GM19023 (cell line): ENCODE results near the gene PCYT1A.
"Not testable (repeated sequence)": the region's sequence is repeated elsewhere in the genome, so short reads cannot be mapped to it uniquely, and the experiment has no call there.

Source experiments
- ATAC-seq: cut with Tn5 transposase; IDR thresholded peaks from one replicate; pipeline ENCODE4 v1.9.1; 2021; ENCODE audit warnings: mild to moderate bottlenecking, moderate library complexity; ENCODE audit not compliant: unreplicated experiment

Gene PCYT1A

GRCh38 chr3:196288141-196288460 is 575 bp upstream of the PCYT1A start:
- ATAC-seq: no peak

GRCh38 chr3:196287090-196287439 is 461 bp downstream of the PCYT1A start:
- peak; percentile 31 for ATAC-seq

GRCh38 chr3:196284396-196284795 is 3.1 kb downstream of the PCYT1A start:
- no peak for ATAC-seq

DNA sequence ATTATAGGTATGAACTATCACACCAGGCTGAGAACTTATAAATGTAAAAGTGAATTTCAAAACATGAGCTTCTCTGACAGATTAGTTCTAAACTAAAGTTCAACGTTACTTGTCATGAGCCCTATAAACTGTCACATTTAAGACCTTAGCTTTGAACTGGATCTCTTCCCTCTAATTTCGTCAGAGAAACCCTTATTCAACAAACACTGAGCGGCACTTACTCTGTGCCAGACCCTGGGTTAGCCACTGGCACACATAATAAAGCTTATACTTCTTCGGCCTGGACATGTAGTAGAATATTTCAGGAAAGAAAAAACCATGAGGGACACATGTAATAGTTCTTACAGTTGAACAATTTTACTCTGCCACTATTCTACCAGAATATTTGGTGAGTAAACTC is 5.6 kb downstream of the PCYT1A start:
- no peak for ATAC-seq

DNA sequence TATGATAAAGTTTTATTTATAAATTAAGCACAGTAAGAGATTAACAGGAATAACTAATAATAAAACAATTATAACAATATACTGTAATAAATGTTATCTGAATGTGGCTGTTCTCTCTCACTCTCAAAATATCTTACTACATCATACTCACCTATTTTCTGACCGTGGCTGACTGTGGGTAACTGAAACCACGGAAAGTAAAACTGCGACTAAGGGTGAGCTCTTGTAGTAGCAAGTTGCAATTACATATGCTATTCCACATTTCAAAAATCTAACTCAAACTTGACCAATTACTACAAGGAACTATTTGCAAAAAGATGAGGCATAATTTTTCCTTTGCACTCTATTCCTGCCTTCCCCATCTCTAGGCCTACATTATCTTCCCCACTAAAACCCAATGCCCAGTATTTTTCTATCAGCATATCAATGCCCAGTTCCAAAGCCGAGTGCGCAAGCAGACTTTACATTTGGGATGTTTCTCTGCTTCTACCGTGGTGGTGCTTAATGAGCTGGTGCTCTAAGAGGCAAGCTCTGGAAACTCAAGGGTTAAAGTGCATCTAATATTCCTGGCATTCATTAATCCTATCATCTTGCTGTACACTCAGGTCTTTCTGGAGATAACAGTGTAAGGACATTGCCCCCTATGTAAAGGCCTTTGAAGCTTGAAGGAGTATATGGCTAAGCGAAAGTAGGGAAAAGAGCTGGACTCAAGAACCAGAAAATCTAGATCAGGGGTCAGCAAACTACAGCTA is 6.7 kb downstream of the PCYT1A start:
- no peak for ATAC-seq

DNA sequence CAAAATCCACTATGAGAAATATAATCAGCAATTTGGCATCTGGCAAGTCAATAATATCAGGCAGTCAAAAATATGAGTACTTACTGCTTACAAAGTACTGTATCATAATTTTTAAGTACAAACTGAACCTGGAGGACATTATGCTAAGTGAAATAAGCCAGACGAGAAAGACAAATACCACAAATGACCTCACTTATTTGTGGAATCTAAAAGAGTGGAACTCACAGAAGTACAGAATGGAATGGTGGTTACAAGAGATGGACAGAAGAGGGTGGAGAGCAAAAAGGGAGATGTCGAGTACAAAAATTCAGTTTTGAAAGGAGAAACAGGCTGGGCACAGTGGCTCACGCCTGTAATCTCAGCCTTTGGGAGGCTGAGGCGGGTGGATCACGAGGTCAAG is 12.4 kb downstream of the PCYT1A start:
- no peak for ATAC-seq

DNA sequence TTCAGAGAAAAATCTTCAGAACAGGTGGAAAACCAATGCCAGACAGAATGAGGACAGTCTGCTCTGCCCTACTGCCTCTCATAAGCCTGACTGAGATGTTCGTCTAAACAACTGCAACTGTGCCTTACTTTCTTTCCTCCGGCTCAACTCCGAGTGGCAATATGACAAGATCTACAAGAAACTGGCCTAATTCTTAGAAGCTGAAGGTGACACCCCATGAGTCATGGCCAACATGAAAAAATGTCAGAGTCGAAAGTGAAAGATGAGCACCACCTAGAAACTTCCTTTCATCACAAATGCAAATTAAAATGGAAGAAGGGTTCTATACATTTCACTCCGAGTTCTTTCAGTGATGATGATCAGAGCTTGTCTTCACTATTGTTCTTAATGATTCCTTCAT is 12.9 kb downstream of the PCYT1A start:
- ATAC-seq: peak; percentile 88

- ATAC-seq: no peak
Observed at GRCh38 chr3:196273655-196274054, 13.9 kb downstream of the PCYT1A start.

DNA sequence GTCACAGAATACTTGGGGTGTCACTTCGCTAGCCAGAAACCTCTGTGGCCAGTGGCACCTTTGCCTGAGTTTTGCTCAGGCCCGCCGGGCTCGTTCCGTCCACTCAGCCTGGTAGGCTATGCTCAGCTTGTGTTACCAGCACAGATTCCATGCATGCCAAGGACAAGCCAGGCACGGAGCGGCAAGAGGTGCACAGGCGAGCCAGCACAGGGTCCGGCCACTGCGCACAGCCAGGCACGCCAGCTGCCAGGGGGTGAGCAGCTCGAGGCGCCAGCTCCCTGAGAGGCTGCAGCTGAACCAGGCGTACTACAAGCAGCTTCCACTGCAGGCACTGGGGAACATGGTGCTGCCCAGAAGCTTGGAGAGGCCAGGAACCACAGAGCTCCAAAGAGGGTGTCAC is 14.7 kb downstream of the PCYT1A start:
- no peak for ATAC-seq

DNA sequence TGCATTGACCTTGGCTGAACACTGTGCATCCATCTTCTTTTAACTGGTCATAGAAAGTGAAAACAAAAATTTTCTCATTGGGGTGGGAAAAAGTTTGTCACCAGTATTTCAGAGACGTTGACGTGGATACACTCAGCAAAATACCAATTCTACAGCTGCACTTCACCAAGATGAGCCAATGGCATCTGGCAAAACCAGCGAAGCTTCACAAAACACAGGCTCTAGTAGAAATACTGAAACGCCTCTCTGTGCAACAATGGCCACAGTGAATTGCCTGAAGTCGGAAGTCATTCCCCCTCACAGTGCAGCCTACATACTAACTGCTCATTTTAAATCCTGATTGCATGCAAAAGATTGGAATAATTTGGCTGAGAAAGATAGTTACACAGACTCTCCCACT is 17.0 kb downstream of the PCYT1A start:
- no peak for ATAC-seq

DNA sequence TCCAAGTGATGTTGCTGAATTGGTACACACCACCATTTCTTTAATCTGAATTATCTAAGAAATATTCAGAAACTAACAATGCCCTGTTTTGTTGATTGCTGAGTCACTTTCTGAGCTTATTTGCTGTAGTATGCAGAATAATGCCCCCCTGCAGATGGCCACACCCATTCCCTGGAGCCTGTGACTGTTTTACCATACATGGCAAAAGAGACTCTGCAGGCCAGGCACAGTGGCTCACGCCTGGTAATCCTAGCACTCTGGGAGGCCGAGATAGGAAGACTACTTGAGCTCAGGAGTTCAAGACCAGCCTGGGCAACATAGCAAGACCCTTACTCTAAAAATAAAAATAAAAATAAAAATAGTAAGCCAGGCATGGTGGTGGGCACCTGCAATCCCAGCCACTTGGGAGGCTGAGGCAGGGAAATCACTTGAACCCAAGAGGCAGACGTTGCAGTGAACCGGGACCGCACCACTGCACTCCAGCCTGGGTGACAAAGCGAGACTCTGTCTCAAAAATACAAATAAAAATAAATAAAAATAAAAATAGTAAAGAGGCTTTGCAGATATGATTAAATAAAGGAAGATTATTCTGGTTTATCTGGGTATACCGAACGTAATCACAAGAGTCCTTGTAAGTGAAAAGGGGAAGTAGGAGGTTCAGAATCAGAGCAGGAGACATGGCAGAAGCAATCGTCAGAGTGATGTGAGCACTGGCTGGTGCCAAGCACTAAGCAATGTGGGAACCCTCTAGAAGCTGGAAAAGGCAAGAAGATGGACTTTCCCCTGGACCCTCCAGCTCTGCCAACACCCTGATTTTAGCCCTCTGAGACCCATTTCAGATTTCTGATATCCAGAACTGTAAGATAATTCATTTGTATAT is 19.0 kb downstream of the PCYT1A start:
- no peak for ATAC-seq

- ATAC-seq: no peak
Observed at GRCh38 chr3:196263819-196264218, 23.7 kb downstream of the PCYT1A start.

GRCh38 chr3:196260784-196261183 is 26.7 kb downstream of the PCYT1A start:
- no peak for ATAC-seq

GRCh38 chr3:196255776-196256175 is 31.8 kb downstream of the PCYT1A start:
- ATAC-seq: no peak

GRCh38 chr3:196254376-196255283 is 32.9 kb downstream of the PCYT1A start:
- no peak for ATAC-seq

DNA sequence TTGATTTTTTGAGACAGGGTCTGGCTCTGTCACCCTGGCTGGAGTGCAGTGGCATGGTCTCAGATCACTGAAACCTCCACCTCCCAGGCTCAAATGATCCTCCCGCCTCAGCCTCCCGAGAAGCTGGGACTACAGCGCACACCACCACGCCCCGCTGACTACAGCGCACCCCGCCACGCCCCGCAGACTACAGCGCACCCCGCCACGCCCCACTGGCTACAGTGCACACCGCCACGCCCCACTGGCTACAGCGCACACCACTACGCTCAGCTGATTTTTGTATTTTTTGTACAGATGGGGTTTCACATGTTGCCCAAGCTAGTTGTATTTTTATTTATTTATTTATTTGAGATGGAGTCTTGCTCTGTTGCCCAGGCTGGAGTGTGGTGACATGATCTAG is 35.6 kb downstream of the PCYT1A start:
- no peak for ATAC-seq

- no peak for ATAC-seq
Observed at GRCh38 chr3:196246612-196247308, 40.8 kb downstream of the PCYT1A start.

GRCh38 chr3:196244166-196244565 is 43.4 kb downstream of the PCYT1A start:
- ATAC-seq: not testable (repeated sequence)

GRCh38 chr3:196241704-196242103 is 45.8 kb downstream of the PCYT1A start:
- ATAC-seq: no peak

GRCh38 chr3:196240424-196240823 is 47.1 kb downstream of the PCYT1A start:
- no peak for ATAC-seq
